IPS-20b (cell line): ENCODE data around the gene IPP.
"Not testable (repeated sequence)": the region's sequence is repeated elsewhere in the genome, so short reads cannot be mapped to it uniquely, and the experiment has no call there.

Source experiments
- H3K27ac ChIP-seq: one replicate; pipeline ENCODE4 v1.5.1; 2013; ENCODE audit warnings: low read length
- H3K27me3 ChIP-seq: 2 replicates; pipeline ENCODE4 v1.6.1; 2013; ENCODE audit warnings: mild to moderate bottlenecking, low read length, inconsistent platforms; ENCODE audit not compliant: insufficient read depth
- H3K36me3 ChIP-seq: 2 replicates; pipeline ENCODE4 v1.6.1; 2013; ENCODE audit warnings: low read depth, mild to moderate bottlenecking, inconsistent platforms, low read length, moderate library complexity; ENCODE audit not compliant: insufficient read depth
- H3K4me1 ChIP-seq: 2 replicates; pipeline ENCODE4 v1.6.1; 2013; ENCODE audit warnings: mild to moderate bottlenecking, control low read depth, inconsistent platforms, low read length, moderate library complexity; ENCODE audit not compliant: insufficient read depth
- H3K4me3 ChIP-seq: 2 replicates; pipeline ENCODE4 v1.5.1; 2013; ENCODE audit warnings: mild to moderate bottlenecking, low read length, inconsistent platforms
- H3K9ac ChIP-seq: 2 replicates; pipeline ENCODE4 v1.6.1; 2013; ENCODE audit warnings: low read depth, mild to moderate bottlenecking, inconsistent platforms, low read length, moderate library complexity
- H3K9me3 ChIP-seq: 2 replicates; pipeline ENCODE4 v1.6.1; 2013; ENCODE audit warnings: mild to moderate bottlenecking, low read depth, low read length, inconsistent platforms; ENCODE audit not compliant: insufficient read depth

The IPP gene

GRCh38 chr1:45765999-45766792 lies 15.7 kb upstream of the IPP start:
- H3K9ac ChIP-seq, result no peak overlapping the region

GRCh38 chr1:45762291-45762690 lies 11.8 kb upstream of the IPP start:
- Histone ChIP-seq H3K4me1 (no peaks in the 10 kb centered on the region), H3K9ac (no peak overlapping the region), H3K36me3 (no peaks in the 10 kb centered on the region), H3K27me3 (no peaks in the 10 kb centered on the region; the same call in 1 of the 2 replicates), H3K4me3 (no peak overlapping the region), H3K27ac (no peak overlapping the region), H3K9me3 (no peaks in the 10 kb centered on the region)

More at GRCh38 chr1:45765999-45766792, 15.7 kb upstream of the IPP start:
- Histone ChIP-seq H3K4me1 (no peaks in the 10 kb centered on the region), H3K4me3 (no peak overlapping the region), H3K36me3 (no peaks in the 10 kb centered on the region), H3K27ac (no peak overlapping the region), H3K9me3 (no peaks in the 10 kb centered on the region), H3K27me3 (no peaks in the 10 kb centered on the region)

GRCh38 chr1:45755697-45756096 lies 5.2 kb upstream of the IPP start:
- Histone ChIP-seq H3K9me3 (peaks cover 5% of the 10 kb centered on the region; the same call in 1 of the 2 replicates), H3K9ac (no peak overlapping the region), H3K27me3 (no peaks in the 10 kb centered on the region; the same call in 1 of the 2 replicates), H3K36me3 (no peaks in the 10 kb centered on the region), H3K27ac (no peak overlapping the region), H3K4me1 (no peaks in the 10 kb centered on the region; the same call in 1 of the 2 replicates), H3K4me3 (no peak overlapping the region)

- no peak overlapping the region for H3K9ac ChIP-seq
- H3K4me1 ChIP-seq, result no peaks in the 10 kb centered on the region; the same call in 1 of the 2 replicates
- H3K36me3 ChIP-seq, result no peaks in the 10 kb centered on the region
- H3K9me3 ChIP-seq, result peaks cover 5% of the 10 kb centered on the region; the same call in 1 of the 2 replicates
- H3K27ac ChIP-seq, result no peak overlapping the region
- H3K4me3 ChIP-seq, result no peak overlapping the region
- H3K27me3 ChIP-seq, result no peaks in the 10 kb centered on the region
These were observed 3.0 kb upstream of the IPP start for GRCh38 chr1:45753248-45754037.

- Histone ChIP-seq H3K4me1 (no peaks in the 10 kb centered on the region; the same call in 1 of the 2 replicates), H3K4me3 (no peak overlapping the region), H3K9ac (no peak overlapping the region), H3K9me3 (peaks cover 5% of the 10 kb centered on the region; the same call in 1 of the 2 replicates), H3K27ac (no peak overlapping the region), H3K36me3 (no peaks in the 10 kb centered on the region), H3K27me3 (no peaks in the 10 kb centered on the region)
These were observed 2.1 kb upstream of the IPP start for GRCh38 chr1:45752441-45753052.

- Histone ChIP-seq H3K36me3 (no peaks in the 10 kb centered on the region), H3K9me3 (peaks cover 5% of the 10 kb centered on the region; the same call in 1 of the 2 replicates), H3K27me3 (no peaks in the 10 kb centered on the region), H3K27ac (no peak overlapping the region), H3K4me3 (no peak overlapping the region), H3K9ac (no peak overlapping the region), H3K4me1 (no peaks in the 10 kb centered on the region; the same call in 1 of the 2 replicates)
These were observed 1.6 kb upstream of the IPP start for GRCh38 chr1:45752014-45752413.

GRCh38 chr1:45751039-45751838 lies 786 bp upstream of the IPP start:
- H3K4me1 ChIP-seq, H3K36me3 ChIP-seq, H3K27me3 ChIP-seq, H3K9me3 ChIP-seq: not testable (repeated sequence)
- peak overlapping the region; percentile 95 for H3K9ac ChIP-seq
- peak overlapping the region; percentile 72 for H3K27ac ChIP-seq
- H3K4me3 ChIP-seq, result peak overlapping the region; percentile 88

- Histone ChIP-seq H3K27me3 (no peaks in the 10 kb centered on the region), H3K9ac (no peak overlapping the region), H3K4me3 (no peak overlapping the region), H3K27ac (no peak overlapping the region), H3K4me1 (no peaks in the 10 kb centered on the region; the same call in 1 of the 2 replicates), H3K36me3 (no peaks in the 10 kb centered on the region), H3K9me3 (no peaks in the 10 kb centered on the region)
These were observed 3.5 kb downstream of the IPP start for GRCh38 chr1:45746922-45747321.

GRCh38 chr1:45739641-45740156 lies 10.8 kb downstream of the IPP start:
- not testable (repeated sequence) for H3K9ac ChIP-seq, H3K27me3 ChIP-seq, H3K27ac ChIP-seq, H3K36me3 ChIP-seq, H3K9me3 ChIP-seq, H3K4me3 ChIP-seq, H3K4me1 ChIP-seq

- no peaks in the 10 kb centered on the region for H3K27me3 ChIP-seq
- no peak overlapping the region for H3K4me3 ChIP-seq
These were observed 11.3 kb downstream of the IPP start for GRCh38 chr1:45739137-45739536.

More at GRCh38 chr1:45739137-45739536, 11.3 kb downstream of the IPP start:
- Histone ChIP-seq H3K27ac (no peak overlapping the region), H3K4me1 (no peaks in the 10 kb centered on the region), H3K9ac (no peak overlapping the region), H3K36me3 (peaks cover 9% of the 10 kb centered on the region; the same call in 1 of the 2 replicates), H3K9me3 (no peaks in the 10 kb centered on the region)
